Smooth muscle cell (in vitro differentiated cells): ENCODE results near the gene PNMA8B. TPM values are rescaled to one million over a fixed set of nuclear protein-coding genes. Genes with fewer than 3 reads are reported as not detected.

Source experiments
- DNase-seq: peaks from one replicate; lab custom pipeline; 2025; ENCODE audit not compliant: unreplicated experiment; lab: John Stamatoyannopoulos, UW
- H2AFZ ChIP-seq: fragments of 200-600 bp; sonication (generic); 2 replicates; pipeline ENCODE4 v1.6.0; 2016; ENCODE audit warnings: antibody characterized with exemption, low read depth, mild to moderate bottlenecking
- H3F3A ChIP-seq: fragments of 200-600 bp; sonication (generic); 2 replicates; pipeline ENCODE4 v1.6.0; 2017; ENCODE audit warnings: antibody characterized with exemption, low read depth
- H3K27ac ChIP-seq: fragments of 200-600 bp; sonication (generic); 2 replicates; pipeline ENCODE4 v1.5.1; 2016; ENCODE audit warnings: low read depth, mild to moderate bottlenecking
- H3K27me3 ChIP-seq: fragments of 200-600 bp; sonication (generic); 2 replicates; pipeline ENCODE4 v1.6.1; 2016; ENCODE audit warnings: low read depth, mild to moderate bottlenecking
- H3K36me3 ChIP-seq: fragments of 200-600 bp; sonication (generic); 2 replicates; pipeline ENCODE4 v1.5.1; 2016; ENCODE audit warnings: low read depth
- H3K4me1 ChIP-seq: fragments of 200-600 bp; sonication (generic); 2 replicates; pipeline ENCODE4 v1.5.1; 2016; ENCODE audit warnings: low read depth
- H3K4me2 ChIP-seq: fragments of 200-600 bp; sonication (generic); 2 replicates; pipeline ENCODE4 v1.6.0; 2016; ENCODE audit warnings: mild to moderate bottlenecking
- H3K4me3 ChIP-seq: fragments of 200-600 bp; sonication (generic); 2 replicates; pipeline ENCODE4 v1.5.1; 2016; ENCODE audit warnings: mild to moderate bottlenecking
- H3K79me2 ChIP-seq: fragments of 200-600 bp; sonication (generic); 2 replicates; pipeline ENCODE4 v1.6.0; 2016; ENCODE audit warnings: low read depth, mild to moderate bottlenecking
- H3K9ac ChIP-seq: fragments of 200-600 bp; sonication (generic); 2 replicates; pipeline ENCODE4 v1.6.0; 2016; ENCODE audit warnings: low read depth
- H3K9me3 ChIP-seq: fragments of 200-600 bp; sonication (generic); replicated peaks from 2 replicates; pipeline ENCODE4 v1.5.1; 2016; ENCODE audit warnings: low read depth
- H4K20me1 ChIP-seq: fragments of 200-600 bp; sonication (generic); 2 replicates; pipeline ENCODE4 v1.6.0; 2016; ENCODE audit warnings: low read depth
- CTCF ChIP-seq: fragments of 200-600 bp; sonication (generic); IDR thresholded peaks from 2 replicates; pipeline ENCODE4 v1.5.1; 2017; ENCODE audit warnings: borderline replicate concordance, mild to moderate bottlenecking, antibody characterized with exemption; ENCODE audit not compliant: insufficient read depth, poor library complexity, severe bottlenecking
- WGBS: methylation state at CpG from one replicate; pipeline ENCODE4 v1.1.7; 2016; ENCODE audit warnings: low lambda C conversion rate; 5-methylcytosine and 5-hydroxymethylcytosine counted together
- polyA plus RNA-seq: library from polyadenylated mRNA; unstranded; fragments of >200 nt; fragmentation: Nextera tagmentation; extraction: Ambion mirVana; gene quantifications from 2 replicates; pipeline ENCODE4 v1.2.1, GENCODE V29; 2016
- total RNA-seq: library from RNA; depleted of rRNA; stranded (reverse); fragments of >200 nt; gene quantifications from 2 replicates; pipeline ENCODE4 v1.2.3, GENCODE V29; 2014

The PNMA8B gene
- total RNA-seq (0.49 and 1.0 TPM in 2 replicates), polyA plus RNA-seq (1.2 TPM in 2 replicates)

GRCh38 chr19:46495786-46496099 is at the start of gene PNMA8B:
Gene PNMA8B (minus strand): TSS chr19:46495867. CDS start chr19:46495465, 402 bp downstream.
- H3K36me3 ChIP-seq, result no peaks in the 10 kb centered on the region
- H3K9me3 ChIP-seq, result no peaks in the 10 kb centered on the region
- peak within 1 kb of the TSS; percentile 86 for H3K4me2 ChIP-seq
- TF ChIP-seq CTCF, result no peak
- no peaks in the 10 kb centered on the region for H3K27me3 ChIP-seq
- H4K20me1 ChIP-seq, result no peaks in the 10 kb centered on the region
- no peak within 1 kb of the TSS for H3K9ac ChIP-seq
- 2% methylated on average over 29 of the region's 29 CpGs for WGBS
- peak within 1 kb of the TSS; percentile 46 for H3K4me3 ChIP-seq
- no peaks in the 10 kb centered on the region for H3K79me2 ChIP-seq
- H2AFZ ChIP-seq, result peak within 1 kb of the TSS; percentile 85
- peaks cover 15% of the 10 kb centered on the region for H3K4me1 ChIP-seq
- peak; percentile 21 for DNase-seq
- no peak within 1 kb of the TSS for H3K27ac ChIP-seq
- H3F3A ChIP-seq, result no peaks in the 10 kb centered on the region

DNA sequence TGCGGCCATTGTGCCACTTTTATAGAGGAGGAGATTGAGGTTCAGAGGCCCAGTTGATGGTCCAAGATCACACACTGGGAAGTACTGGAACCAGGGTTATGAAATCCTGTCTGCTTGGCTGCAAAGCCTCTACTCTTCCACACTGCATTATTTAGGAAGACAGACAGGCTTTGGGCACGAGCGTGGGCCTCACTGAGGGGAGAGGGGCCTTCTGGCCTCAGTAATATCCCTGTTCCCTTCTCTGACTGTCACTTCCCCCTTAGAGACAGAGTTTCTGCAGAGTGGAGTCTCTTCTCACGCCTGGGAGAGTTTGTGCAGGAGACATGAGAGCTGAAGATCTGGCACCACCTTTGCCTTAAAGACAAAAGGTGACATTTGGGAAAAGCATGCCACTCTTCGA is 49.0 kb upstream of the PNMA8B start:
- no peaks in the 10 kb centered on the region for H3F3A ChIP-seq
- H3K79me2 ChIP-seq, result no peaks in the 10 kb centered on the region
- no peak overlapping the region for H3K4me3 ChIP-seq
- no peaks in the 10 kb centered on the region for H4K20me1 ChIP-seq
- no peak for DNase-seq
- no peaks in the 10 kb centered on the region for H3K9me3 ChIP-seq
- no peak overlapping the region for H3K9ac ChIP-seq
- no peak overlapping the region for H3K4me2 ChIP-seq
- H3K4me1 ChIP-seq, result no peaks in the 10 kb centered on the region
- WGBS, result 88% methylated on average over 5 of the region's 5 CpGs
- TF ChIP-seq CTCF, result no peak
- H2AFZ ChIP-seq, result no peak overlapping the region
- H3K27me3 ChIP-seq, result no peaks in the 10 kb centered on the region
- H3K36me3 ChIP-seq, result no peaks in the 10 kb centered on the region
- H3K27ac ChIP-seq, result no peak overlapping the region

DNA sequence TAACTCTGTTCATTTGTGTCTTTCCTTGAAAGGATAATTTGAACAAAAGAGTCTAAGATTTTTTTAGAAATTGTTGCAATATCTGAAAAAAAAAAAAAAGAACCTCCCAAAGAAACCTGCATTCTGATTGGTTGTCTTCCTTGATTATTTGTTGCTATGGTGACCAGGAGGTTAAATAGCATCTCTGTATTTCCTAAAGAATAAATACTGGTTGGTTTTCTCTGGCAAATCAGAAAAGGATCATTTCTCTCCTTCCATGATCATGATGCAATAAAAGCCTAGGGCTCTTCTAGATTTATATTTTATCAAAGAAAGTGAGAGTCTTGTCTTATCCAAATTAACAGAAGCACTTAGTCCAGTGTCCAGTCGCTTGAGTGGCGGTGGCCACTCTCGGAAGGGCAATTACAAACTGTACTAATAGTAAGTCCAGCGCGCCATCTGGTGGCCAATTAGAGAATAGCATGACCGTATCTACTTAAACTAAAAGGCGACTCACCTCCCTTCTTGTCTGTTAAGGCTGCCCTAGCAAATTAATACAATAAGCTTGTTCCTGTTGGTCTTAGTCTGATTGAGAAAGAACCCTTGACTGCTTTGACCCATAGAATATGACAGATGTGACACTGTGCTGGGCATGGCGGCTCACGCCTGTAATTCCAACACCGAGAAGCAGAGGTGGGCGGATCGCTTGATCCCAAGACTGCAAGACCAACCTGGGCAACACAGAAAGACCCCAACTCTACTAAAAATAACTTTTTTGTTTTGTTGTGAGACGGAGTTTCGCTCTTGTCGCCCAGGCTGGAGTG is 47.0 kb upstream of the PNMA8B start:
- no peaks in the 10 kb centered on the region for H3K36me3 ChIP-seq
- no peak overlapping the region for H3K4me3 ChIP-seq
- no peaks in the 10 kb centered on the region for H4K20me1 ChIP-seq
- H3K9ac ChIP-seq, result no peak overlapping the region
- H3K9me3 ChIP-seq, result no peaks in the 10 kb centered on the region
- H3K4me1 ChIP-seq, result no peaks in the 10 kb centered on the region
- peak; percentile 85 for TF ChIP-seq CTCF
- no peak overlapping the region for H2AFZ ChIP-seq
- no peaks in the 10 kb centered on the region for H3K79me2 ChIP-seq
- DNase-seq, result peak; percentile 47
- no peak overlapping the region for H3K4me2 ChIP-seq
- 35% methylated on average over 15 of the region's 15 CpGs for WGBS
- no peak overlapping the region for H3K27ac ChIP-seq
- H3F3A ChIP-seq, result no peaks in the 10 kb centered on the region
- H3K27me3 ChIP-seq, result no peaks in the 10 kb centered on the region
